ENCODE results near the gene NFYA. TPM values are rescaled to one million over a fixed set of nuclear protein-coding genes. Genes with fewer than 3 reads are reported as not detected.

The NFYA gene
- total and polyA plus RNA-seq, 2 of the 13 experiments (the other 11 are each of a cell fraction or from before 2014, with no cell fraction given): 16.0 to 22.9 TPM

DNA sequence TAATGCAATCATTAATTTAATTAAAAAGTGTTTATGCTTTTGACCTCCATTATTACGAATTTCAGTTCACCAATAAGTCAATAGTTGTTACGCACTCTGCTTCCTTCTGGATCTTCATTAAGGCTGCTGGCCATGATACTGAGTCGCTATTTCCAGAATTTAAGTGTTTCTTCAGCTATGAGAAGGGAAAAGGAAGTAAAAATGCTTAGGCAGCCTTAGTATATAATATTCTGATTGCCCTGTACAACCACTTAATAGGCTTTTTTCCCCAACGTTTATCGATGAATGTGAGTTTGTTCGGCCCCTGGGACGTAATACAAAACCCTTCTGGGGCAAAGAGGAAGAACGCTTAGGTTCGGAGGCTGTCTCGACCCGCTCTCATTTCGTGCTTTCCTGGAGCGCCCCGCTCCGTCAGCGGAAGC is 1.3 kb upstream of the NFYA start:
- H3K9ac ChIP-seq (ENCODE audit: insufficient read depth, low read depth, low read length): peak overlapping the region; percentile 99
- no peaks in the 10 kb centered on the region for H3K9me3 ChIP-seq (ENCODE audit: low read length)
- H2AFZ ChIP-seq (ENCODE audit: low read length): no peak overlapping the region
- POLR2A ChIA-PET: interaction anchor here (1.0 to 3.0 kb wide), 6 partner anchors 15 to 113 kb away, joined by 3 to 46 read pairs (median 10); partner anchors contain the start of gene UNC5CL
- WGBS (ENCODE audit: low lambda C conversion rate): under 1% methylated on average over 16 of the region's 16 CpGs
- H3K4me1 ChIP-seq (ENCODE audit: insufficient read depth, low read length): peaks cover 48% of the 10 kb centered on the region
- intact Hi-C loops (cut with micrococcal nuclease; ENCODE audit: unreplicated experiment) (no loop called here), in situ Hi-C loops (cut with HindIII; ENCODE audit: extremely low pct_ligation_motif_present, low pct_unique_long_range_greater_than_20kb) (loop anchor here (5.0 kb wide), 1 partner anchor 74 kb away; no protein-coding TSS in a partner anchor)
- peaks cover 17% of the 10 kb centered on the region for H4K20me1 ChIP-seq (ENCODE audit: insufficient read depth, low read length)
- H3K27ac ChIP-seq (ENCODE audit: extremely low read length, insufficient read depth, low read length): peak overlapping the region; percentile 97
- H3K36me3 ChIP-seq (replicated peaks in 1 of 2; ENCODE audit: control insufficient read depth in 1 of 2, insufficient read depth in 2 of 2, low read length in 2 of 2): peaks cover 0 to 21% of the 10 kb centered on the region in 2 experiments; a peak in 3 of 5 replicates
- ATAC-seq (no peak), FAIRE-seq (no peak), DNase-seq (ENCODE audit: low spot score) (no peak)
- H3K27me3 ChIP-seq (ENCODE audit: control insufficient read depth in 1 of 2, insufficient read depth in 2 of 2, low read length in 2 of 2): no peaks in the 10 kb centered on the region; a peak in 2 of 5 replicates
- H3K4me2 ChIP-seq (ENCODE audit: low read depth, low read length): peak overlapping the region; percentile 88
- peak overlapping the region; percentile 61 to 100 (median 73) for H3K4me3 ChIP-seq (replicated peaks in 1 of 3; ENCODE audit: insufficient read depth in 1 of 3, low read depth in 2 of 3, low read length in 3 of 3)
- H3K79me2 ChIP-seq (ENCODE audit: insufficient read depth, low read length): peaks cover 37% of the 10 kb centered on the region
- no TSS peak for BruUV-seq (replicated peaks)
- CTCF ChIA-PET (ENCODE audit: low intra/inter-chr PET ratio, low total read pairs): no interaction called here
- TF ChIP-seq ZSCAN12 (CRISPR knock-in tag; IDR thresholded peaks at IDR 0.05) (no peak), HOXA3 (CRISPR knock-in tag; IDR thresholded peaks at IDR 0.05) (peak; percentile 38; the same call in 1 of the 2 replicates), ETV5 (CRISPR knock-in tag; IDR thresholded peaks at IDR 0.05; ENCODE audit: borderline replicate concordance) (peak; percentile 82), ZNF839 (CRISPR knock-in tag; IDR thresholded peaks at IDR 0.05; ENCODE audit: borderline replicate concordance) (no peak), DRAP1 (CRISPR knock-in tag; IDR thresholded peaks at IDR 0.05) (peak; percentile 77), ZNF572 (CRISPR knock-in tag; IDR thresholded peaks at IDR 0.05) (no peak), CTCF (CRISPR knock-in tag; IDR thresholded peaks at IDR 0.05) (no peak; the same call in 1 of the 2 replicates), ZNF18 (CRISPR knock-in tag; IDR thresholded peaks at IDR 0.05; ENCODE audit: insufficient replicate concordance) (no peak), CENPT (CRISPR knock-in tag; IDR thresholded peaks at IDR 0.05; ENCODE audit: low read depth) (no peak), ZNF354B (CRISPR knock-in tag; IDR thresholded peaks at IDR 0.05) (no peak), ZKSCAN8 (CRISPR knock-in tag; IDR thresholded peaks at IDR 0.05; ENCODE audit: borderline replicate concordance) (no peak)
- TF ChIP-seq, protein P1, sequence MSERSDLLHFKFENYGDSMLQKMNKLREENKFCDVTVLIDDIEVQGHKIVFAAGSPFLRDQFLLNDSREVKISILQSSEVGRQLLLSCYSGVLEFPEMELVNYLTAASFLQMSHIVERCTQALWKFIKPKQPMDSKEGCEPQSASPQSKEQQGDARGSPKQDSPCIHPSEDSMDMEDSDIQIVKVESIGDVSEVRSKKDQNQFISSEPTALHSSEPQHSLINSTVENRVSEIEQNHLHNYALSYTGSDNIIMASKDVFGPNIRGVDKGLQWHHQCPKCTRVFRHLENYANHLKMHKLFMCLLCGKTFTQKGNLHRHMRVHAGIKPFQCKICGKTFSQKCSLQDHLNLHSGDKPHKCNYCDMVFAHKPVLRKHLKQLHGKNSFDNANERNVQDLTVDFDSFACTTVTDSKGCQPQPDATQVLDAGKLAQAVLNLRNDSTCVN (CRISPR knock-in tag; IDR thresholded peaks at IDR 0.05; ENCODE audit: borderline replicate concordance): no peak
- TF ChIP-seq, protein P2, sequence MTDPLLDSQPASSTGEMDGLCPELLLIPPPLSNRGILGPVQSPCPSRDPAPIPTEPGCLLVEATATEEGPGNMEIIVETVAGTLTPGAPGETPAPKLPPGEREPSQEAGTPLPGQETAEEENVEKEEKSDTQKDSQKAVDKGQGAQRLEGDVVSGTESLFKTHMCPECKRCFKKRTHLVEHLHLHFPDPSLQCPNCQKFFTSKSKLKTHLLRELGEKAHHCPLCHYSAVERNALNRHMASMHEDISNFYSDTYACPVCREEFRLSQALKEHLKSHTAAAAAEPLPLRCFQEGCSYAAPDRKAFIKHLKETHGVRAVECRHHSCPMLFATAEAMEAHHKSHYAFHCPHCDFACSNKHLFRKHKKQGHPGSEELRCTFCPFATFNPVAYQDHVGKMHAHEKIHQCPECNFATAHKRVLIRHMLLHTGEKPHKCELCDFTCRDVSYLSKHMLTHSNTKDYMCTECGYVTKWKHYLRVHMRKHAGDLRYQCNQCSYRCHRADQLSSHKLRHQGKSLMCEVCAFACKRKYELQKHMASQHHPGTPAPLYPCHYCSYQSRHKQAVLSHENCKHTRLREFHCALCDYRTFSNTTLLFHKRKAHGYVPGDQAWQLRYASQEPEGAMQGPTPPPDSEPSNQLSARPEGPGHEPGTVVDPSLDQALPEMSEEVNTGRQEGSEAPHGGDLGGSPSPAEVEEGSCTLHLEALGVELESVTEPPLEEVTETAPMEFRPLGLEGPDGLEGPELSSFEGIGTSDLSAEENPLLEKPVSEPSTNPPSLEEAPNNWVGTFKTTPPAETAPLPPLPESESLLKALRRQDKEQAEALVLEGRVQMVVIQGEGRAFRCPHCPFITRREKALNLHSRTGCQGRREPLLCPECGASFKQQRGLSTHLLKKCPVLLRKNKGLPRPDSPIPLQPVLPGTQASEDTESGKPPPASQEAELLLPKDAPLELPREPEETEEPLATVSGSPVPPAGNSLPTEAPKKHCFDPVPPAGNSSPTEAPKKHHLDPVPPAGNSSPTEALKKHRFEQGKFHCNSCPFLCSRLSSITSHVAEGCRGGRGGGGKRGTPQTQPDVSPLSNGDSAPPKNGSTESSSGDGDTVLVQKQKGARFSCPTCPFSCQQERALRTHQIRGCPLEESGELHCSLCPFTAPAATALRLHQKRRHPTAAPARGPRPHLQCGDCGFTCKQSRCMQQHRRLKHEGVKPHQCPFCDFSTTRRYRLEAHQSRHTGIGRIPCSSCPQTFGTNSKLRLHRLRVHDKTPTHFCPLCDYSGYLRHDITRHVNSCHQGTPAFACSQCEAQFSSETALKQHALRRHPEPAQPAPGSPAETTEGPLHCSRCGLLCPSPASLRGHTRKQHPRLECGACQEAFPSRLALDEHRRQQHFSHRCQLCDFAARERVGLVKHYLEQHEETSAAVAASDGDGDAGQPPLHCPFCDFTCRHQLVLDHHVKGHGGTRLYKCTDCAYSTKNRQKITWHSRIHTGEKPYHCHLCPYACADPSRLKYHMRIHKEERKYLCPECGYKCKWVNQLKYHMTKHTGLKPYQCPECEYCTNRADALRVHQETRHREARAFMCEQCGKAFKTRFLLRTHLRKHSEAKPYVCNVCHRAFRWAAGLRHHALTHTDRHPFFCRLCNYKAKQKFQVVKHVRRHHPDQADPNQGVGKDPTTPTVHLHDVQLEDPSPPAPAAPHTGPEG (CRISPR knock-in tag; IDR thresholded peaks at IDR 0.05): no peak
